ENCODE results near the gene CARD11.
"Not testable (repeated sequence)": the region's sequence is repeated elsewhere in the genome, so short reads cannot be mapped to it uniquely, and the experiment has no call there.

The CARD11 gene

DNA sequence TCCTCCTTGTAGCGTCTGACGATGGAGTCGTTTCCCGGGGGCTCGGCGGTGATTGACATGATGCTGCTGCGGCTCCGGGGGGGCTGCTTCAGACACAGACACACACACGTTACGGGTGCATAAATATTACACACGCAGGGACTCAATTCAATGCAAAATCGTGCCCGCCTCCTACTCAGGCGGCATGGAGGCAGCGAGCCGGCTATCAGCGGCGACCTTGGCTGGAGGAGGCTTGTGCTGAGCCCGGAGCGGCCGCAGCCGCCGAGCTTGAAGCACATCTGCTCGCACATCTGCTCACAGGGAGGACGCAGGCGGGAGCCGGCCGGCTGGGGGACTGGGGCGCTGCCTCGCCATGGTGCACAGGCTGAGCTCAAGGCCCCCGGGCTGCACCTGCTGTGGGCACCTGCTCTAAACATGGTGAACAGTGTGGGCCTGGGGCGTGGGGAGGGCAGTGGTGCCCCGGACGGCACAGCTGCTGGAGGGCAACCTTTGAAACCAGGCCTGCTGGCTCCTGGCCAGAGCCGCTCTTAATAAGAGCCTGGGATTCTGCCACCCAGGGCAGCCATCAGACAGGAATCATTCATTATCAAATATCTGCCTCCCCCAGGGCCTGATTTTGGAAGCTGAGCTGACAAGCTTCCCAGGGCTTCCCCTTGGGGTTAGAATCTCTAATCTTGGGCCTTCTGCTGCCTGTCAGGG, 114.9 kb downstream of the CARD11 start:
- no peak overlapping the region for H3K4me3 ChIP-seq (ENCODE audit: low read depth, low read length)

DNA sequence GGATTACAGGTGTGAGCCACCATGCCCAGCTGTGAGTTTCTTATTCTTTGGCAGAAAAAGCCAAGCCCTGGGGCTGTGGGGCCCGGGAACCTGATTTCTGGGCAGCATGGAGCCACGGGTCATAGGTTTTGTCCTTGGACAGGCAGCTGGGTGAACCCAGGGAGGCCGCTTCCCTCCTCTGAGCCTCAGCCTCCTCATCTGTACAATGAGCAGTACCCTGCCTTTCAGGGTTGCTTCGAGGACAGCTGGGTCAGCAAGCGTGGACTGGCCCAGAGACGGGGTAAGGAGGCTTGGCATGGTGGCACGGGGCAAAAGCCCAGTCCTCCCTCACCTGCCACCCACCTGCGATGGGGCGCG, 115.4 kb downstream of the CARD11 start:
- no peak overlapping the region for H3K4me3 ChIP-seq (ENCODE audit: low read depth, low read length)

GRCh38 chr7:2927592-2927991, 116.1 kb downstream of the CARD11 start:
- H3K4me3 ChIP-seq (ENCODE audit: low read depth, low read length) = no peak overlapping the region

DNA sequence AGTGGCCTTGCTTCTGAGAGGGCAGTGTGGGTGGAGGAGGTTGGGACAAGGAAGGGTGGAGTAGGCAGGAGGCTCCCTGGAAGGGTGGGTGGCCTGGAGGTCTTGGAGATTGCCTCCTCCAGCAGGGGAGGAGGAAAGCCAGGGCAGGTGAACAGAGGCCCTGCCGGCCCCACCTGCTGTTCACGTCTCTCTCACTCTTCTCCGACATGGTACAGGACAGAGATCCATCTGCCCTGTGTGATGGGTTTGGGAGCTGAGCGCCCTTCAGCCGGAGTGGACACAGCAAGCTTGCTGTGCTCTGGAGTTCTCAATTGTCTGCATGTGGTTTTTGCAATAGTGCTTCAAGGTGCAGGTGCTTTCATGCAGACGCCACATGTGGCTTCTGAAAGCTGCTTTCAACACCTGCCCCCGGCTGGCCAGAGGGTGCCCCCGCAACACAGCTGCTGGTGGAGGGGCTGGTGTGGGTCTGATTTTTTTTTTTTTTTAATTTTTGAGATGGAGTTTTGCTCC, 116.7 kb downstream of the CARD11 start:
- no peak overlapping the region for H3K4me3 ChIP-seq (ENCODE audit: low read depth, low read length)

GRCh38 chr7:2926120-2926895, 117.4 kb downstream of the CARD11 start:
- no peak overlapping the region for H3K4me3 ChIP-seq (ENCODE audit: low read depth, low read length)

DNA sequence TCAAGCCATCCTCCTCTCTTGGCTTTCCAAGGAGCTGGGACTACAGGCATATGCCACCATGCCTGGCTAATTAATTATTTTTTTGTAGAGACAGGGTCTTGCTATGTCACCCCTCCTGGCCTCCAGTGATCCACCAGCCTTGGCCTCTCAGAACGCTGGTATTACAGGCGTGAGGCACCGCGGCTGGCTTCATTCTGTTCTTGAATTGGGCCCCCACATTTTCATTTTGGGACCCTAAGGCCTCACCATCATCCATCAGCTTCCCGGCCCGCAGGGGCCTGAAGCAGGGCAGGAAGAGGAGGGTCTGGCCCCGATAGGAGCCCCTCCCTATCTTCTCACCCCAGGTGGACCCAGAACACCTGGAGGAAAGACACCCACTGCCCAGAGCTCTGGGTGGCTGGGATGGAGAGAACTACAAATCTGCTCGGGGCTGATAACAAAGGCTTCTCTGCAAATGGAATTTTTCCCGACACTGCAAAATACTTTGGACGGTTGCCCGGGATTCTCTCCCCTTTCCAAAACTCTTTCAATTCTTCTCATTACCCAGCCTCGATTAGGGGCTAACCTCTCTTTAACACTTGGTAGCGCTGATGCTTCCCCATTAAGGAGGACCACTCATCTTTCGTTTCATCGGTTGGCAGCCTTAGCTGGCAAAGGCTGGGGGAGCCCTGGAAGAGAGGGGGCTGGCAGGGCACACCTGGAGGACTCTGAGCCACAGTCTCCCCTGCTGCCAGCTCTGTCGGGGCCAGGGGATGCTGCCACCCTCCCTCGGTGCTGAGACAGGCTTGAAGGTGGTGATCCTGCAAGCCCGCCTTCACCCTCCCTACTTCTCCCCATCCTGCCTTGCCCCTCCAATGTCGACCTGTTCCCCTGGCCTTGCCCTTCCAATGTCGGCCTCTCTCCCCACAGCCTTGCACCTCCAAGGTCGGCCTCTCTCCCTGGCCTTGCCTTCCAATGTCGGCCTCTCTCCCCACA, 118.5 kb downstream of the CARD11 start:
- H3K4me3 ChIP-seq (ENCODE audit: low read depth, low read length) = no peak overlapping the region

DNA sequence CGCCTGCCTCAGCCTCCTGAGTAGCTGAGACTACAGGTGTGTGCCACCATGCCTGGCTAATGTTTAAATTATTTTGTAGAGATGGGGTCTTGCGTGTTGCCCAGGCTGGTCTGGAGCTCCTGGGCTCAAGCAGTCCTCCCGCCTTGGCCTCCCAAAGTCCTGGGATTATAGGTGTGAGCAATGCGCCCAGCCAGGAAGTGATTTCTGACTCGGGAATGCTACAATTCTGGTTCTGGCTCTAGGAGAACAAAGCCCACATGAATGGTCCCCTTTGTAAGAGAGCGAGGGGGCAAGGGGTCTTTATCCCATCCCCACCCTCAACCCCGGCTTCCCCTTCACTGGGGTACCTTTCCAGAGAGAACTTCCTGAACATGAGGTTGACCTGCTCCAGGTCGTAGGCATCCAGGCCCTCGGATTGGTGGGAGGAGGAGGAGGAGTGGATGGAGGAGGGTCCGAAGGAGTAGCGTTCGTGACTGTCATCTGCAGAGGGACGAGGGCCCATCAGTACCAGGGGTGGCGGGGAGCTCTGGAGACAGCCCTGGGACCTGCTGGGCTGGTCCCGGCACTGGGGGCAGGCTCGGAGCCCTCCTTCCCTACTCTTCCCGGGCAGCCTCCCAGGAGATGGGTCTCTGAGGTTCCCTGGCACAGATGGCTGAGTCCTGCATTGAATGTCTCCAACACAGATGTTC, 119.6 kb downstream of the CARD11 start:
- H3K4me3 ChIP-seq (ENCODE audit: low read depth, low read length) = no peak overlapping the region

- H3K4me3 ChIP-seq (ENCODE audit: low read depth, low read length) = no peak overlapping the region
These were observed 120.3 kb downstream of the CARD11 start for GRCh38 chr7:2923291-2923781.

GRCh38 chr7:2922866-2923265, 120.8 kb downstream of the CARD11 start:
- no peak overlapping the region for H3K4me3 ChIP-seq (ENCODE audit: low read depth, low read length)

DNA sequence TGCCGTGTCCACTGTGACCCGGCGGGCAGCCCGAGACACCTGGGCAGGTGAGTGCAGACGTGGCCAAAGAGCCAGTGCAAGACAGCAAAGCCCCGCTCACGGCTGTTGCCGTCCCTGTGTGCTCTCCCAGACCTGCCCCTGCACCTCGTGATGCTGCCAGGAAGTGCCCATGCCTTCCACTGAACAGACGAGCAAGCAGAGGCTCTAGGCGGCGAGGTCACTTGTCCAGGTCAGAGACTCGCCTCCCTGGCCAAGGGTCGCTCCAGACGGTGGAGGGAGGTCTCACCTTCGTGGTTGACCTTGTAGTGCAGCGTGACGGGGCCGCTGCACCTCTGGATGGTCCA, 121.3 kb downstream of the CARD11 start:
- no peak overlapping the region for H3K4me3 ChIP-seq (ENCODE audit: low read depth, low read length)

GRCh38 chr7:2921653-2922347, 121.9 kb downstream of the CARD11 start:
- H3K4me3 ChIP-seq (ENCODE audit: low read depth, low read length) = no peak overlapping the region

DNA sequence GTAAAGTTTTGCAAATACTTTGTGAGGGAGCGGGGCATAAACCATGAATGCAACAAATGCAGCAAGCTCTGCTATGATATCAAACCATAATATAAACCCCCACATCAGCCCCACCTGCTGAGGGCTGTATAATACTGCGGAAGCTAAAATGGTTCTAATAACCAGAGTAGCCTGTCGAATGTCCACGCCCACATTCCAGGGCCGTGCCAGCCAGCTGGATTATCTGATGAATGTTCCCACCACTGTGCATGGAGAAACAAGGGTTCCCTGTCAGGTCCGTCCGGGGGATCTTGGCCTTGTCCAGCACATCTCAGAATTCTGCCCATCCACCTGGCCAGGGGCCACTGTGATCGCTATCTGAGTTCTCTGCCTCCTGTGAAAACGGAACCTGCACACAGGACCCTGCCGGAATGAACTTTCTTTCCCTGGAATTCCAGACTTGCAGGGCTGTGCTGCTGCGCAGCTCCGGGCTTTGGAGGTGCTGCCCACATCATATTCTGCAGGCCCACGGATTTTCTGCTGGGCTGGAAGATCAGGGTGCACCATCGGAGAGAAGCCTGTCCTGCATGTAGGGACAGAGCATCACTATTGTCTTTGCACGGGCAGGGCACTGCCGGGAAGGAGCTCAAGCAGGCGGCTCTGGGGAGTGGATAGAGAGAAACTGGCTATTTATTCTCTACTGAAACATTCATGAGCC, 122.6 kb downstream of the CARD11 start:
- H3K4me3 ChIP-seq (ENCODE audit: low read depth, low read length) = no peak overlapping the region

GRCh38 chr7:2920480-2920879, 123.2 kb downstream of the CARD11 start:
- not testable (repeated sequence) for H3K4me3 ChIP-seq (ENCODE audit: low read depth, low read length)

DNA sequence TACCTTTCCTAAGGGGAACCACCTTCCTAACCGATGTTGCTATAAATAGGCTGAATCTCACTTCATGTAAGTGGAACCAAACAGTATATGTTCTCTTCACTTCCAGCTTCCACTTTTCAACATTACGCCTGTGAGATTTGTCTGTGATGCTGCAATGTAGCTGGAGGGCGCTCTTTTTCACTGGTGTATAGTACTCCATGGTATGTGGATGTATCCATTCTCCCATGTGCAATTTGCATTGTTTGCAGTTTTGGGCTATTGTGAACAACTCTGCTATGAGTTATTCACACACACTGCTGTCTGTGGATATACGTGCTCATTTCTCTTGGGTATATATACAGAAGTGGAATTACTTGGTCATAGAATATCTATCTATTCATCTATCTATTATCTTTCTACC, 123.6 kb downstream of the CARD11 start:
- H3K4me3 ChIP-seq (ENCODE audit: low read depth, low read length) = no peak overlapping the region

- no peak overlapping the region for H3K4me3 ChIP-seq (ENCODE audit: low read depth, low read length)
These were observed 124.4 kb downstream of the CARD11 start for GRCh38 chr7:2919256-2919655.

DNA sequence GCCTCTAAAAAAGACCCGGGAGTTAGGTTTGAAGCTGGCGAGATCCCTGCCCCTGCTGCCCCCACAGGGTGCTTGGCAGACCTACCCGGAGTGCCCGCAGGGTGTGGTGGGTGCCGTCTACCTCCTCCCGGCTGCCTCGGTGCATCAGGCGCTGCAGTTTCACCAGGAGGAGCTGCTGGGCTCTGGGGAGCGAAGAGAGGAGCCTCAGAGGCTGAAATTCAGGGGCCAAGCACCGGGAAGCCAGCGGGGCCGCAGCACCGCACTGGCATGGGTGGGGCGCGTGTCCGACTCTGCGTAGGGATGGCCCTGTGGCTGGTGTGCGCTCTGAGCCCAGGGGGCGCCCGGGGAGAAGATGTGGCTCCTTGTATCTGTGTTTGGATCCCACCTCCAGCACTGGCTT, 125.3 kb downstream of the CARD11 start:
- no peak overlapping the region for H3K4me3 ChIP-seq (ENCODE audit: low read depth, low read length)

DNA sequence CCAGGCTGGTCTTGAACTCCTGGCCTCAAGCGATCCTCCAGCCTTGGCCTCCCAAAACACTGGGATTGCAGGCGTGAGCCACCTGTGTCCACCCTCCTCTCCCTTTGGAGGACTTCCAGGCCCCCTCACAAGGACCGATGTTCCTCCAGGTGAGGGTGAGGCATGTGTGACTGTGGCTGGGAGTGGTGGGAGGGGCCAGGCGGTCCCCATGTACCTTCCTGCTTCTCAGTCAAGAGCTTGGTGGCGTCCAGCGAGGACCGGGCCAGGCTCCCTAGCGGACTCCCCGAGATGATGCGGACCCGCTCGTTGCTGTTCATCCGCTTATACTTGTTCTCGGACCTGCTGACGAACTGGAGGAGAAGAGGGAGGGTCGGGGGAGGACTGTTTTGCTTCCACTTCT, 128.6 kb downstream of the CARD11 start:
- no peak overlapping the region for H3K4me3 ChIP-seq (ENCODE audit: low read depth, low read length)

DNA sequence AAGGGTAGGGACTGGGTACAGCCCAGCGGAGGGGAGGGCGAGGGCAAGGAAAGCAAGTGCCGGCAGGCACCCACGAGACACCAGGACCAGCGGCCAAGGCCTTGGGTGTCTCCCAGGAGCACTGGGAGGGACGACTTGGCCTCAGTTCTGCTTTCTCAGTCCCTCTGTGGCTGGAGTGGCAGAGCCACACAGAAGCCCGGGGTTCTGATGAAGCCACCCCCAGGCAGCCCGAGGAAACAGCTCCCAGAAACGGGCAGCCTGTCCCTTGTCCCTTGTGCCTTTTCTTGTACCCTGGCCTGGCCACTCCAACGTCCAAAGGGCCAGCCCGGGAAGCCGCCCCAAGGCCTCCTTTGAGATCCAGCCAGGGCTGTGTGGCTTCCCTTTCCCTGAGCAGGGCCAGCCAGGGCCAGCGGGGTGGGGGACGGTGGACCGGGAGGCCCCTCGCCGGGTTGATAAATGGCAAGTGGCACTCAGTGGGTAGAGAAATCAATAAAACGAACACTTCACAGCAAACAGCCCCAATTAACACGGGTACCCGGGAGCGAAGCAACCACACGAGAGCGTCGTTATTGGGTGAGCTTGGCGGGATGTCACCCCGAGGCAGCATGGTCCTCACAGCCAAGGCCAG, 129.8 kb downstream of the CARD11 start:
- no peak overlapping the region for H3K4me3 ChIP-seq (ENCODE audit: low read depth, low read length)

Measured in iPS-11a (cell line).